ENCODE measurements around the gene TMEM18. TPM values are rescaled to one million over a fixed set of nuclear protein-coding genes. Genes with fewer than 3 reads are reported as not detected.

The TMEM18 gene
- total RNA-seq, 1 experiment from 2014 or later: 49.6 TPM

- ChIA-PET POLR2A (no interaction called here), CTCF (no interaction called here)
- peaks cover 9% of the 10 kb centered on the region for H3K4me1 ChIP-seq (ENCODE audit: control insufficient read depth, insufficient read depth, low read length)
- intact Hi-C loops (cut with micrococcal nuclease; ENCODE audit: unreplicated experiment): no loop called here
- no peaks in the 10 kb centered on the region for H3K27me3 ChIP-seq (ENCODE audit: control insufficient read depth, insufficient read depth, low read length)
- H3K36me3 ChIP-seq (ENCODE audit: control insufficient read depth, insufficient read depth, low read length): no peaks in the 10 kb centered on the region
- H3K4me3 ChIP-seq (ENCODE audit: low read depth in 2 of 2, low read length in 2 of 2): no peak overlapping the region
- no peak for TF ChIP-seq SIN3A (IDR thresholded peaks at IDR 0.05; ENCODE audit: borderline replicate concordance, insufficient read depth, low read depth, low read length)
- in situ Hi-C loops (cut with HindIII; ENCODE audit: low pct_unique_long_range_greater_than_20kb, low sequenced_read_pairs): no loop called here
- ATAC-seq (no peak), DNase-seq (ENCODE audit: low read depth, low spot score) (no peak)
- no TSS peak for BruUV-seq (replicated peaks)
- H3K27ac ChIP-seq (ENCODE audit: low read length): no peak overlapping the region
- no peaks in the 10 kb centered on the region for H3K9me3 ChIP-seq (ENCODE audit: control insufficient read depth, insufficient read depth, low read depth, low read length)
These were observed 16.4 kb upstream of the TMEM18 start for GRCh38 chr2:693606-694005.

DNA sequence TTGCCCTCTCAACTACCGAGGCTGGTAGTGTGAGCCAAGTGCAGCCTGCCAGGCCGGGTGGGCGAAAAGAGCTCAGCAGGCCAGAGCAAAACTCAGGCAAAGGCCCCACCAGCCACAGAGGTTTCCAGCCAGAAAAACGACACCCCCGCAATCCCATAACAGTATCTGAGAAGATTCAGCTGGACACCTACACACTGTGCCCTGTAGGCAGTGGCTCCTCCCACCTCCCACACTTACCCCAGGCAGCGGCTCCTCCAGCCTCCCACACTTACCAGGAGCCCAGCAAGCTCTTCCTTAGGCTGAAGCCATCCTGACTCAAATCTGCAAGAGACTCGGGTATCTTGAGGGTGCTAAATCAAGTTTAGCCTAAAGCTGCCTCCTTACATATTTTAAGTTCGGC is 15.6 kb upstream of the TMEM18 start:
- DNase-seq (ENCODE audit: low read depth, low spot score): no peak
- intact Hi-C loops (cut with micrococcal nuclease; ENCODE audit: unreplicated experiment) (no loop called here), in situ Hi-C loops (cut with HindIII; ENCODE audit: low pct_unique_long_range_greater_than_20kb, low sequenced_read_pairs) (no loop called here)
- Histone ChIP-seq H3K4me3 (ENCODE audit: low read depth in 2 of 2, low read length in 2 of 2) (no peak overlapping the region), H3K9me3 (ENCODE audit: control insufficient read depth, insufficient read depth, low read depth, low read length) (no peaks in the 10 kb centered on the region), H3K27me3 (ENCODE audit: control insufficient read depth, insufficient read depth, low read length) (no peaks in the 10 kb centered on the region), H3K27ac (ENCODE audit: low read length) (no peak overlapping the region), H3K4me1 (ENCODE audit: control insufficient read depth, insufficient read depth, low read length) (peaks cover 9% of the 10 kb centered on the region), H3K36me3 (ENCODE audit: control insufficient read depth, insufficient read depth, low read length) (no peaks in the 10 kb centered on the region)
- ATAC-seq: no peak
- no TSS peak for BruUV-seq (replicated peaks)
- ChIA-PET POLR2A (no interaction called here), CTCF (no interaction called here)
- TF ChIP-seq TCF7L2 (IDR thresholded peaks at IDR 0.05; ENCODE audit: low read depth, low read length): no peak
- no peak for TF ChIP-seq POLR2AphosphoS5 (IDR thresholded peaks at IDR 0.05; ENCODE audit: low read depth, low read length)
- TF ChIP-seq, protein P1, sequence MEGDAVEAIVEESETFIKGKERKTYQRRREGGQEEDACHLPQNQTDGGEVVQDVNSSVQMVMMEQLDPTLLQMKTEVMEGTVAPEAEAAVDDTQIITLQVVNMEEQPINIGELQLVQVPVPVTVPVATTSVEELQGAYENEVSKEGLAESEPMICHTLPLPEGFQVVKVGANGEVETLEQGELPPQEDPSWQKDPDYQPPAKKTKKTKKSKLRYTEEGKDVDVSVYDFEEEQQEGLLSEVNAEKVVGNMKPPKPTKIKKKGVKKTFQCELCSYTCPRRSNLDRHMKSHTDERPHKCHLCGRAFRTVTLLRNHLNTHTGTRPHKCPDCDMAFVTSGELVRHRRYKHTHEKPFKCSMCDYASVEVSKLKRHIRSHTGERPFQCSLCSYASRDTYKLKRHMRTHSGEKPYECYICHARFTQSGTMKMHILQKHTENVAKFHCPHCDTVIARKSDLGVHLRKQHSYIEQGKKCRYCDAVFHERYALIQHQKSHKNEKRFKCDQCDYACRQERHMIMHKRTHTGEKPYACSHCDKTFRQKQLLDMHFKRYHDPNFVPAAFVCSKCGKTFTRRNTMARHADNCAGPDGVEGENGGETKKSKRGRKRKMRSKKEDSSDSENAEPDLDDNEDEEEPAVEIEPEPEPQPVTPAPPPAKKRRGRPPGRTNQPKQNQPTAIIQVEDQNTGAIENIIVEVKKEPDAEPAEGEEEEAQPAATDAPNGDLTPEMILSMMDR (IDR thresholded peaks at IDR 0.05): no peak
- TF ChIP-seq SIN3A (IDR thresholded peaks at IDR 0.05; ENCODE audit: borderline replicate concordance, insufficient read depth, low read depth, low read length): no peak
- TF ChIP-seq, protein P2, sequence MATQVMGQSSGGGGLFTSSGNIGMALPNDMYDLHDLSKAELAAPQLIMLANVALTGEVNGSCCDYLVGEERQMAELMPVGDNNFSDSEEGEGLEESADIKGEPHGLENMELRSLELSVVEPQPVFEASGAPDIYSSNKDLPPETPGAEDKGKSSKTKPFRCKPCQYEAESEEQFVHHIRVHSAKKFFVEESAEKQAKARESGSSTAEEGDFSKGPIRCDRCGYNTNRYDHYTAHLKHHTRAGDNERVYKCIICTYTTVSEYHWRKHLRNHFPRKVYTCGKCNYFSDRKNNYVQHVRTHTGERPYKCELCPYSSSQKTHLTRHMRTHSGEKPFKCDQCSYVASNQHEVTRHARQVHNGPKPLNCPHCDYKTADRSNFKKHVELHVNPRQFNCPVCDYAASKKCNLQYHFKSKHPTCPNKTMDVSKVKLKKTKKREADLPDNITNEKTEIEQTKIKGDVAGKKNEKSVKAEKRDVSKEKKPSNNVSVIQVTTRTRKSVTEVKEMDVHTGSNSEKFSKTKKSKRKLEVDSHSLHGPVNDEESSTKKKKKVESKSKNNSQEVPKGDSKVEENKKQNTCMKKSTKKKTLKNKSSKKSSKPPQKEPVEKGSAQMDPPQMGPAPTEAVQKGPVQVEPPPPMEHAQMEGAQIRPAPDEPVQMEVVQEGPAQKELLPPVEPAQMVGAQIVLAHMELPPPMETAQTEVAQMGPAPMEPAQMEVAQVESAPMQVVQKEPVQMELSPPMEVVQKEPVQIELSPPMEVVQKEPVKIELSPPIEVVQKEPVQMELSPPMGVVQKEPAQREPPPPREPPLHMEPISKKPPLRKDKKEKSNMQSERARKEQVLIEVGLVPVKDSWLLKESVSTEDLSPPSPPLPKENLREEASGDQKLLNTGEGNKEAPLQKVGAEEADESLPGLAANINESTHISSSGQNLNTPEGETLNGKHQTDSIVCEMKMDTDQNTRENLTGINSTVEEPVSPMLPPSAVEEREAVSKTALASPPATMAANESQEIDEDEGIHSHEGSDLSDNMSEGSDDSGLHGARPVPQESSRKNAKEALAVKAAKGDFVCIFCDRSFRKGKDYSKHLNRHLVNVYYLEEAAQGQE (IDR thresholded peaks at IDR 0.05; ENCODE audit: insufficient read depth in 1 of 2, low read depth in 2 of 2, low read length in 1 of 2): no peak

DNA sequence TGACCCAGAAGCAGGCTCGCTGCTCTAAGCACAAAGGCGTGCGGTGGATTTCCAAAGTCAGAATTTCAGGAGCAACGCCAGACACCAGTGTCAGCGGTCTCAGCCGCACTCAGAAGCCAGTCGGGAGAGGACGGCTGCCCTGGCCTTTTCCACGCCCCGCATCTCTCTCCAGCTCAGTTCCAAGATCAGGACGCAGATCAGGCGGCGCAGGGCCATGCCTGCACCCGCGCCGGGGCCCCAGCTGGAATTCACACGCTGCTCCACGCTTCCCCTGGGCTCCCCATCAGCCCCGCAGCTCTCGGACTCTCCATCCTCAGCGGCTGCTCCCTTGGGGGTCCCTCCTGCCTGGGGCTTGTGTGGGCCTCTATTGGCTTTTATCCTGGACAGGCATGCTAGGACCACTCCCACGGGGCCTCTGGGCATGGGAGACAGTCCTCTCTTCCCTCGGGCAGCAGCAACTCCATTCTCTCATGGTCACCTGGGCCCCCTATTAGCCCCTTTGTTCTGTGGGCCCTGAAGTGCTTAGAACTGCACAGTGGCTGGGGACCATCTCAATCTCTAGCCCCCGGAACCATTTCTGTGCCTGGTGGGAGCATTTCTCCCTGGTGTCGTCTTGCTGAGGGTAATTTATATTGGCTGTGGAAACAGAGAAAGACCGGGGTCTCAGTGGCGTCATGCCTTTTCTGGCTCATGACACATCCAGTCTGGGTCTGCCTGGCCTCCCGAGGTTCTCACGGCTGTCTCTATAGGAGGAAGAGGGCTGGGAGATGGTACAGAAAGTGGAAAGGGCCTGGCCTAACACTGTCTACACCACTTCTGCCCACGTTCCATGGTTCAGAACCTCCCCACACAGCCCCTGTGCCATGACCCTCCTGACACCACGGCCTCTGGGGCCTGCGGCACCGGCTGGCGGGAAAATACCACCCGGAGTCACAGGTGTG is 14.9 kb upstream of the TMEM18 start:
- in situ Hi-C loops (cut with HindIII; ENCODE audit: low pct_unique_long_range_greater_than_20kb, low sequenced_read_pairs): no loop called here

More for the DNA sequence above, 14.9 kb upstream of the TMEM18 start:
- ChIA-PET CTCF (no interaction called here), POLR2A (no interaction called here)
- ATAC-seq: no peak
- Histone ChIP-seq H3K9me3 (ENCODE audit: control insufficient read depth, insufficient read depth, low read depth, low read length) (peaks cover 4% of the 10 kb centered on the region; the same call in 1 of the 2 replicates), H3K4me3 (ENCODE audit: low read depth in 2 of 2, low read length in 2 of 2) (no peak overlapping the region), H3K27ac (ENCODE audit: low read length) (no peak overlapping the region), H3K36me3 (ENCODE audit: control insufficient read depth, insufficient read depth, low read length) (no peaks in the 10 kb centered on the region), H3K27me3 (ENCODE audit: control insufficient read depth, insufficient read depth, low read length) (no peaks in the 10 kb centered on the region), H3K4me1 (ENCODE audit: control insufficient read depth, insufficient read depth, low read length) (peaks cover 9% of the 10 kb centered on the region)
- TF ChIP-seq, protein P1 (IDR thresholded peaks at IDR 0.05): no peak
- no peak for TF ChIP-seq SIN3A (IDR thresholded peaks at IDR 0.05; ENCODE audit: borderline replicate concordance, insufficient read depth, low read depth, low read length)
- no peak for TF ChIP-seq TCF7L2 (IDR thresholded peaks at IDR 0.05; ENCODE audit: low read depth, low read length)
- no peak for TF ChIP-seq POLR2AphosphoS5 (IDR thresholded peaks at IDR 0.05; ENCODE audit: low read depth, low read length)
- TF ChIP-seq, protein P2 (IDR thresholded peaks at IDR 0.05; ENCODE audit: insufficient read depth in 1 of 2, low read depth in 2 of 2, low read length in 1 of 2): no peak
- BruUV-seq (replicated peaks): no TSS peak
- intact Hi-C loops (cut with micrococcal nuclease; ENCODE audit: unreplicated experiment): no loop called here
- DNase-seq (ENCODE audit: low read depth, low spot score): no peak
